Uterus (tissue), 2 donors: ENCODE data around the gene NPNT.

Experiments
- CTCF ChIP-seq, 4 experiments: fragments of 200-600 bp in 2 of 4; fragments of 450-650 bp in 2 of 4; sonication (generic) in 2 of 4; IDR thresholded peaks; one replicate each; pipeline ENCODE4 v1.5.1; 2016 to 2019; ENCODE audit warnings: antibody characterized with exemption in 4 of 4, mild to moderate bottlenecking in 2 of 4, moderate library complexity in 1 of 4
- POLR2A ChIP-seq, 2 donors: fragments of 450-650 bp; IDR thresholded peaks; one replicate each; pipeline ENCODE4 v1.6.1; 2016; ENCODE audit warnings: antibody characterized with exemption in 2 of 2, mild to moderate bottlenecking in 1 of 2, moderate library complexity in 1 of 2

GRCh38 chr4:105895583-105896460 is 551 bp downstream of the NPNT start:
- TF ChIP-seq CTCF (IDR thresholded peaks at IDR 0.05) (peak in 2 of 4 experiments; percentile 4 to 6), POLR2A (IDR thresholded peaks at IDR 0.05) (no peak)
